ENCODE measurements around the gene CLBA1. TPM values are rescaled to one million over a fixed set of nuclear protein-coding genes. Genes with fewer than 3 reads are reported as not detected.
A peak's percentile ranks its signal among the peaks of the same experiment; 100 is the strongest.

Gene CLBA1
- polyA plus RNA-seq, 1 of the 3 experiments (the other 2 are of a cell fraction), result 18.5 TPM

DNA sequence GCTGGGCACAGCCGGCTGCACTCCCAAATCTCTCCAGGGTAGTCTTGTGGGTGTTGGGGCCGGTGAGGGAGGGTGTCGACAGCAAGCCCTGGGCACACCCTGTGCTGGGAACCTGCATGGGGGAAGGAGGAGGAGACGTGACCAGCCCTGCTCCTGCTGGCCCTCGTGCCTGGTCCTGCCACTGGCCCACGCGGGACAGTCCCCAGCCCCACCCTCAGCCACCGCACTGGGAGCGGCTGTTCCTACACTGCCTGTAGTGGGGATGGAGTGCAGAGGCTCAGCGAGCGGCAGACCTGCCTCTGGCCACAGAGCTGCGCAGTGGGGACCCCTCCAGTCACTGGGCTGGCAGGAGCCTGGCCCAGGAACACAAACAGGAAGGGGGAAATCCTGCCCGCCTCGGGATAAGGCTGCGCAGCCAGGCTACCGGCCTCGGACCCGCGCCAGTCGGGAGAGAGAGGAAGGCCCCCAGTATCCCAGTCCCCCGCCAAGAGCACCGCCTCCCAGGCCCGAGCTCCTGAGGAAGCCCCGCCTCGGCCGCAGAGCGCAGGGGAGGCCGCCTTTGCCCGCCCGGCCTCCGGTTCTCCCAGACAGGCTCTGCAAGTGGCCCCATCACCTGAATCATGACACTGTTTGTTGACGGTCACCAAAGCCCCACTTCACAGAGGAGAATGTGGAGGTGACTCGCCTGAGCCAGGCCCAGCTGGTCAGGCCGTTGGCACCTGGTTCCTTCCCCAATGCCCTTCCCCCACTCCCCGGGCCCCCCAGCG lies 18.0 kb upstream of the CLBA1 start:
- Histone ChIP-seq H3K27me3 (ENCODE audit: insufficient read depth) (no peaks in the 10 kb centered on the region), H4K20me1 (ENCODE audit: insufficient read depth) (0 out of 2 replicates have a peak, but pooled peaks cover 5% of the 10 kb centered on the region), H3K4me3 (ENCODE audit: low read depth in 2 of 2, low read length in 1 of 2) (no peak overlapping the region), H3K27ac (ENCODE audit: low read depth in 2 of 2, low read length in 1 of 2) (no peak overlapping the region), H3K79me2 (ENCODE audit: insufficient read depth) (peaks cover 90% of the 10 kb centered on the region; the same call in 1 of the 2 replicates), H3K9me3 (no peaks in the 10 kb centered on the region), H3K9me2 (no peaks in the 10 kb centered on the region), H3K36me3 (replicated peaks in 1 of 2; ENCODE audit: control insufficient read depth in 1 of 2, insufficient read depth in 2 of 2, low read length in 1 of 2) (peaks cover 0 to 4% of the 10 kb centered on the region in 2 experiments), H3K4me1 (ENCODE audit: control insufficient read depth in 1 of 2, insufficient read depth in 2 of 2, low read depth in 1 of 2, low read length in 1 of 2) (peaks cover 21 to 32% of the 10 kb centered on the region in 2 experiments; a peak in 3 of 4 replicates), H2AFZ (ENCODE audit: low read depth) (no peak overlapping the region), H3F3A (replicated peaks; ENCODE audit: insufficient read depth) (peaks cover 5% of the 10 kb centered on the region), H3K9ac (no peak overlapping the region), H3K4me2 (peak overlapping the region; percentile 90; the same call in 1 of the 2 replicates)
- ChIA-PET POLR2A (no interaction called here), CTCF (interaction anchor here (0.7 to 11.2 kb wide), 6 partner anchors 9 to 92 kb away, joined by 3 to 284 read pairs (median 4); no protein-coding TSS in a partner anchor)
- 83% methylated on average over 13 of the region's 36 CpGs for WGBS (ENCODE audit: low lambda C conversion rate)
- TF ChIP-seq RAD21 (IDR thresholded peaks at IDR 0.05; ENCODE audit: low read length) (no peak), GATA2 (CRISPR knock-in tag; IDR thresholded peaks at IDR 0.05) (no peak), ELF1 (IDR thresholded peaks at IDR 0.05) (no peak), TEAD4 (IDR thresholded peaks at IDR 0.05; ENCODE audit: borderline replicate concordance, insufficient read depth) (no peak), USF1 (IDR thresholded peaks at IDR 0.05; ENCODE audit: borderline replicate concordance, low read depth) (no peak), FOSL2 (IDR thresholded peaks at IDR 0.05; ENCODE audit: borderline replicate concordance, low read depth) (no peak)
- TF ChIP-seq, protein P1, sequence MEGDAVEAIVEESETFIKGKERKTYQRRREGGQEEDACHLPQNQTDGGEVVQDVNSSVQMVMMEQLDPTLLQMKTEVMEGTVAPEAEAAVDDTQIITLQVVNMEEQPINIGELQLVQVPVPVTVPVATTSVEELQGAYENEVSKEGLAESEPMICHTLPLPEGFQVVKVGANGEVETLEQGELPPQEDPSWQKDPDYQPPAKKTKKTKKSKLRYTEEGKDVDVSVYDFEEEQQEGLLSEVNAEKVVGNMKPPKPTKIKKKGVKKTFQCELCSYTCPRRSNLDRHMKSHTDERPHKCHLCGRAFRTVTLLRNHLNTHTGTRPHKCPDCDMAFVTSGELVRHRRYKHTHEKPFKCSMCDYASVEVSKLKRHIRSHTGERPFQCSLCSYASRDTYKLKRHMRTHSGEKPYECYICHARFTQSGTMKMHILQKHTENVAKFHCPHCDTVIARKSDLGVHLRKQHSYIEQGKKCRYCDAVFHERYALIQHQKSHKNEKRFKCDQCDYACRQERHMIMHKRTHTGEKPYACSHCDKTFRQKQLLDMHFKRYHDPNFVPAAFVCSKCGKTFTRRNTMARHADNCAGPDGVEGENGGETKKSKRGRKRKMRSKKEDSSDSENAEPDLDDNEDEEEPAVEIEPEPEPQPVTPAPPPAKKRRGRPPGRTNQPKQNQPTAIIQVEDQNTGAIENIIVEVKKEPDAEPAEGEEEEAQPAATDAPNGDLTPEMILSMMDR (IDR thresholded peaks at IDR 0.05), result no peak
- DNase-seq, result peak; percentile 51

DNA sequence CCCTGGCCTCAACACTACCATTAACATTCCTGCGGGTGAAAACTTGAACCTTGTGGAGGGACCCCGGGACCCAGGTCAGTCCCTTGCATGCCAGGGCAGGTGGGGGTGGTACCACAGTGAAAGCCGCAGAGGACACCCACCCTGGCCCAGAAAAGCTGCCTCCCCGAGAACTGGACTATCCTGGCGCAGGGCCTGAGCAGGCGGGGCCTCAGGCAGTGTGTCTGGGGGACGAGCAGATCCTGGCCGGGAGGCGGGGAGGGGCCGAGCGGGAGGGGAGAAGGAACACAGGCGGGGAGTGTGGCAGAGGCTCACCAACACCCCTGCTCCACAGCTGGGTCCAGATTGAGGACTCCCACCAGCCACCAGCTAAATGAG lies 17.4 kb upstream of the CLBA1 start:
- Histone ChIP-seq H3K79me2 (ENCODE audit: insufficient read depth) (peaks cover 89% of the 10 kb centered on the region; the same call in 1 of the 2 replicates), H2AFZ (ENCODE audit: low read depth) (no peak overlapping the region), H3K9me3 (no peaks in the 10 kb centered on the region), H3K27me3 (ENCODE audit: insufficient read depth) (no peaks in the 10 kb centered on the region), H3F3A (replicated peaks; ENCODE audit: insufficient read depth) (peaks cover 5% of the 10 kb centered on the region), H3K9ac (no peak overlapping the region), H3K36me3 (replicated peaks in 1 of 2; ENCODE audit: control insufficient read depth in 1 of 2, insufficient read depth in 2 of 2, low read length in 1 of 2) (no peaks in the 10 kb centered on the region), H3K4me3 (ENCODE audit: low read depth in 2 of 2, low read length in 1 of 2) (no peak overlapping the region), H3K4me1 (ENCODE audit: control insufficient read depth in 1 of 2, insufficient read depth in 2 of 2, low read depth in 1 of 2, low read length in 1 of 2) (peaks cover 27 to 37% of the 10 kb centered on the region in 2 experiments; a peak in 3 of 4 replicates), H4K20me1 (ENCODE audit: insufficient read depth) (0 out of 2 replicates have a peak, but pooled peaks cover under 1% of the 10 kb centered on the region), H3K9me2 (no peaks in the 10 kb centered on the region), H3K27ac (ENCODE audit: low read depth in 2 of 2, low read length in 1 of 2) (no peak overlapping the region), H3K4me2 (peak overlapping the region; percentile 90; the same call in 1 of the 2 replicates)
- peak; percentile 75 for DNase-seq
- POLR2A ChIA-PET, result no interaction called here
- WGBS (ENCODE audit: low lambda C conversion rate), result 65% methylated on average over 6 of the region's 12 CpGs
- CTCF ChIA-PET, result interaction anchor here (1.2 to 11.2 kb wide), 6 partner anchors 8 to 91 kb away, joined by 3 to 284 read pairs (median 5); no protein-coding TSS in a partner anchor
- TF ChIP-seq RAD21 (IDR thresholded peaks at IDR 0.05; ENCODE audit: low read length) (no peak), ELF1 (IDR thresholded peaks at IDR 0.05) (no peak), FOSL2 (IDR thresholded peaks at IDR 0.05; ENCODE audit: borderline replicate concordance, low read depth) (no peak), TCF12 (IDR thresholded peaks at IDR 0.05) (no peak), YY1 (IDR thresholded peaks at IDR 0.05; ENCODE audit: low read depth) (no peak), POLR2AphosphoS5 (IDR thresholded peaks at IDR 0.05; ENCODE audit: low read depth, low read length) (no peak), FOXM1 (IDR thresholded peaks at IDR 0.05; ENCODE audit: low read depth) (no peak), FOXJ3 (CRISPR knock-in tag; IDR thresholded peaks at IDR 0.05) (no peak), NRF1 (IDR thresholded peaks at IDR 0.05; ENCODE audit: low read depth, low read length) (no peak), RCOR1 (IDR thresholded peaks at IDR 0.05; ENCODE audit: low read length) (no peak), NFIC (IDR thresholded peaks at IDR 0.05; ENCODE audit: borderline replicate concordance) (no peak), PBX3 (IDR thresholded peaks at IDR 0.05) (no peak)
- TF ChIP-seq, protein P2, sequence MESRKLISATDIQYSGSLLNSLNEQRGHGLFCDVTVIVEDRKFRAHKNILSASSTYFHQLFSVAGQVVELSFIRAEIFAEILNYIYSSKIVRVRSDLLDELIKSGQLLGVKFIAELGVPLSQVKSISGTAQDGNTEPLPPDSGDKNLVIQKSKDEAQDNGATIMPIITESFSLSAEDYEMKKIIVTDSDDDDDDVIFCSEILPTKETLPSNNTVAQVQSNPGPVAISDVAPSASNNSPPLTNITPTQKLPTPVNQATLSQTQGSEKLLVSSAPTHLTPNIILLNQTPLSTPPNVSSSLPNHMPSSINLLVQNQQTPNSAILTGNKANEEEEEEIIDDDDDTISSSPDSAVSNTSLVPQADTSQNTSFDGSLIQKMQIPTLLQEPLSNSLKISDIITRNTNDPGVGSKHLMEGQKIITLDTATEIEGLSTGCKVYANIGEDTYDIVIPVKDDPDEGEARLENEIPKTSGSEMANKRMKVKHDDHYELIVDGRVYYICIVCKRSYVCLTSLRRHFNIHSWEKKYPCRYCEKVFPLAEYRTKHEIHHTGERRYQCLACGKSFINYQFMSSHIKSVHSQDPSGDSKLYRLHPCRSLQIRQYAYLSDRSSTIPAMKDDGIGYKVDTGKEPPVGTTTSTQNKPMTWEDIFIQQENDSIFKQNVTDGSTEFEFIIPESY (IDR thresholded peaks at IDR 0.05; ENCODE audit: borderline replicate concordance, low read depth), result no peak
- TF ChIP-seq, protein P1 (IDR thresholded peaks at IDR 0.05), result no peak
